ENCODE results near the gene FOXF1.

FOXF1 gene

DNA sequence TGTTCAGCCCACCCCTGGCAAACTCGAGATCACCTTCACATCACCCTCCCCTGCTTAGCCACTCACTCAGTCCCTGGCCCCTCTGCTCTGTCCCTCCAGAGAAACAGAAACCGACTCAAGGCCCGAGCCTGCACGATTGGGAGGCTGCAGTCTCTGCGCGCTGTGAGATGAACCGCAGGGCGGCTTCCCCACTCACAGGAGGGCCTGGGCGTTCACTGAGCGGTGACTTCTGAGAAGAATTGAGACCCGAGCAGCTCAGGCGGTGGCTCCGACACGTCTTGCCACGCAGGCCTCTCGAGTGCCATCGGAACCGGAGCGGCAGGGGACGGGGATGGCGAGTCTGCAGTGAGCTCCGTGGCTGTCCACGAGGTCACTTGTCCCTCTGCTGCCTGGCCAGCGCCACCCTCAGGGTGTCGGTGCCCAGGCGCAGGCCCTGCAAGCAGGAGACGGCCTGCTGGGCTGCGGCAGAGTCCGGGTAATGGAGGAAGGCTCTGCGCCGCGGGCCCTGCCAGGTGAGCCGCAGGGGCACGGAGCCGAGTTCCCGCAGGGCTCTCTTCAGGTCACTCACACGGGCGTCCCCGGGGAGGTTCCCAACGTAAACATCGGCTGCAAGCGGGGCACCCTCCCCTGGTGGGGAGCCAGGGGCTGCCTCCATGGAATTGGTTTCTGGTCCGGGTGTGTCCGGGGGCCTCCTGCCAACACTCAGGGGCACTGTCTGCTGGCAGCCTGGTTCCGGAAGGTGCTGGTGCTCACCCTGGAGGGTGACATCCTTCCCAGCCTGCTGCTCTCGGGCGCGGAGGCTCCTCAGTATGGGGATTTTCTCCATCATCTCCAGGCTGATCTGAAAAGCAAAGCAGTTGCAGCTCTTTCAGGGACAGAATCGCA is 21.6 kb downstream of the FOXF1 start:
- no peak for DNase-seq (ENCODE audit: extremely low read depth in 1 of 2, low read depth in 1 of 2)

GRCh38 chr16:86532526-86532815 is 22.1 kb downstream of the FOXF1 start:
- no peak for DNase-seq (ENCODE audit: extremely low read depth in 1 of 2, low read depth in 1 of 2)

GRCh38 chr16:86533076-86533475 is 22.7 kb downstream of the FOXF1 start:
- DNase-seq (ENCODE audit: extremely low read depth in 1 of 2, low read depth in 1 of 2): no peak

- no peak for DNase-seq (ENCODE audit: extremely low read depth in 1 of 2, low read depth in 1 of 2)
These were observed 23.5 kb downstream of the FOXF1 start for GRCh38 chr16:86533767-86534351.

DNA sequence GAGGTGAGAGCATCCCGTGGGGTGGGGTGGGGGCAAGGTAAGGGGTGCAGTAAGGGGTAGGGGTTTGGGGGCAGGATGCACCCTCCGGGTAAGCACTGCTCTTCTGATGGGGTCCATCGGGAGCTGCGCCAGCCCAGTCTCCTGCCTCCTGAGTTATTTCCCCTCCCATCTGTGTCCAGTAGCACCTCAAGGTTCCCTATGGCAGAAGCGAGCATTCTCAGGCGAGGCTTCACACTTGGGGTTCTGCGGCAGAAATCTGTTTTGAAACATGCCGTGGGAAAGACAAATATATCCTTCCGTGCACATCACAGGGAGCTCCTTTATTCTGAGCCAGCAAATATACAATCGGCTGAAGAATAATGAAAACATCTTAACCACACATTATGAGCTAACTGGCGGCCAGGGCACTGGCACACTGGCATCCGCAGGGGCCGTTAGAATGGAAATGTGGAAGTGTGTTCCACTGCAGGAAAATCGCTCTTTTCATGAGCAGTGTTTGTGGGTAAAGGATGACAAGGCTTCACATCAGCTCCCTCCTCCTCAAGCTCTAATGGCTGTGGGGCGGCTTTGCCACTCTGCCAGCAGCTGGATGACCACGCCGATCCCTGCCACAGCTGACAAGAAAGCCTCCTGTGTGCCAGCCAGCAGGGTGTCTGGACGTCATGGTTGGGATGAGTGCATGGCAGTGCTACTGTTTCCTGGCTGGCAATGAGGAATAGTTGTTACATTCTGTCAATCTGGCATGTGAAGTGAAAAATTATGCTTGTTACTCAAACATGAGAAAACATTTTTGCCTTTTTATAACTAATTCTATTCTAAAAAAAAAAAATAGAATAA is 24.7 kb downstream of the FOXF1 start:
- no peak for DNase-seq (ENCODE audit: extremely low read depth in 1 of 2, low read depth in 1 of 2)

DNA sequence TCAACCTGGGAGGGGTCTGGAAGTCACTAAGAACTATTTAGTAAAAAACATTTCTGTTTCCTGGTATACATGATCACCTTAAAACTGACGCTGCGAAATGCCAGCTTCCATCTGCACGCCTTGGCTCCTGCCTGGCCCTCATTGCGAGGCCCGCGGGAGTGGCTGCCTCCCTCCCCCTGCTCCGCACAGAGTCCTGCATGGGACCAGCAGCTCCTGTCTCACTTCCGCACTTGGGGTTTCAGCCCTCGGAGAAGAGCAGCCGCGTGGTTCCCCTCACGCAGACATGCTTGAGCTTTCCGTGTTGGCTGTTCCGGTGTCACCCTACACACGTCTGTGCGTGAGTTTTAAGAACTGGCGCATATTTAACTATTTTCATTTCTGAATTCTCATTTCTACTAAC is 26.3 kb downstream of the FOXF1 start:
- DNase-seq (ENCODE audit: extremely low read depth in 1 of 2, low read depth in 1 of 2): no peak

- no peak for DNase-seq (ENCODE audit: extremely low read depth in 1 of 2, low read depth in 1 of 2)
These were observed 27.2 kb downstream of the FOXF1 start for GRCh38 chr16:86537486-86537885.

- no peak for DNase-seq (ENCODE audit: extremely low read depth in 1 of 2, low read depth in 1 of 2)
These were observed 28.0 kb downstream of the FOXF1 start for GRCh38 chr16:86538196-86538780.

DNA sequence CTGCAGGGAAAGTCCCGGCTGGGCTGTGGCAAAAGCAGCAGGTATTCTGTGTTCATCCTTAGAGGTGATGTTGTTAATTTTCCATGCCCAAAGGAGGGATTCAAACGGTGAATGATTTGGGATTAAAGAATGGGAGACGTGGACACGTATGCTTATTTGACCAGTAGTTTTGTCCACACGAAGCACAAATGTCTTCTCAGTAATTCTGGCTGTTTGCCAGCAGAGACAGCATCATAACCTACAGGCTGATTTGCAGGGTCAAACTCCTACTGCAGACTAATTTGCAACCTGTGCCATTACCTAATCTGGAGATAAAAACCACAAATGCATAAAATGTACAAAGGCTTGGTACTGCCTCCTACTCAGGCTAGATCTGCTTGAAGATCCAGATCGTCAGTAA is 30.6 kb downstream of the FOXF1 start:
- DNase-seq (ENCODE audit: extremely low read depth in 1 of 2, low read depth in 1 of 2): no peak

DNA sequence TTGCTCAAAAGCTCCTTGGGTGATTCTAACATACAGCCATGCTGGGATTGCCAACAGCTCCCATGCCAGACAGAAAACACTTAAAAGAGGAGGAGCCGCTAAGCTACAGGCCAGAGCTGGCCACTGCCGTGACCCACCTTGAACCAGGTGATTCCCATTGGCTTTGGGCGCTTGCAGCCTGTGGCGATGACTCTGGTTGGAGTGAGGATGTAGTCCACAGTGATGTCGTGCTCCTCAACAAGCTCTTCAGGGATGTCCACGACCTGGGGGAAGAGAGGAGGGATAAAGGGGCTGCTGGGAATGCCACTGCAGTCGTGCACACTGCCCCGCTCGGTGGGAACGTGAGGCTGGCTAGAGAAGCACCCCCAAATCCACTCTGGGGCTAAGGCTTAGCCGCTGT is 31.2 kb downstream of the FOXF1 start:
- DNase-seq (ENCODE audit: extremely low read depth in 1 of 2, low read depth in 1 of 2): no peak

- no peak for DNase-seq (ENCODE audit: extremely low read depth in 1 of 2, low read depth in 1 of 2)
These were observed 32.7 kb downstream of the FOXF1 start for GRCh38 chr16:86542756-86543750.

DNA sequence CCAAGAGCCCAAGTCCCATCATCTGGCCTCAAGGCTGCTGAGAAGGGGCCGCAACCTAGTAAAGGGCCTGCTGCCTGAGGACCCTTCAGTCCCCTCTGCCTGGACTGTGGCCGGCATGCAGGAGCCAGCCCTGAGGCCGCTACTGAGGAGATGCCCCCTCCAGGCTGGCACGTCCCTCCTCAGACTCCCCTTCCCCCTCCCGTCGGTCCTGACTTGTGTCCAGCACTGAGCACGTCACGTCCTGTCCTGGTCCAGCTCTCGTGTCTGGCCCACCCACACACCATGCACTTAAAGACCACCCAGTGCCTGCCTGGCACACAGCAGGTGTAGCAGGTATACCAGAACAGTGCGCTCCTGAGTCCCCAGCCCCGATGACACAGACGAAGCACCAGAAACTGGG is 35.2 kb downstream of the FOXF1 start:
- no peak for DNase-seq (ENCODE audit: extremely low read depth in 1 of 2, low read depth in 1 of 2)

GRCh38 chr16:86545954-86546637 is 35.8 kb downstream of the FOXF1 start:
- DNase-seq (ENCODE audit: extremely low read depth in 1 of 2, low read depth in 1 of 2): no peak

DNA sequence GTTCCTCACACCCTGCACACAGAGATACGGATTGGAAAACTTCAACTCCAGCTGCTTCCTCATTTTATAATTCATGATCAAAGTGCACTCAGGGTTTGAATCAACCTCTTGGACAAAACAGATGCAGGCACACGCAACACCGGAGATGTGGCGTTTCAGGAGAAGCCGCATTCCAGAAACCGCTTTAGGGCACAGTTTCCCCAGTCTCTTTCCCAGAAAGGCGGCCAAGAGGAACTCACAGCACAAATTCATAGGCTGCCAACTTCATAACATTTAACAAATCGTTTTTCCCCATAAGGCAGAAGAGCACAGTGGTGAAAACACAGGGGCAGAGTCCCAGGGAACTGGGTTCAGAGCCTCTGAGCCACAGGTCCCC is 36.3 kb downstream of the FOXF1 start:
- no peak for DNase-seq (ENCODE audit: extremely low read depth in 1 of 2, low read depth in 1 of 2)

DNA sequence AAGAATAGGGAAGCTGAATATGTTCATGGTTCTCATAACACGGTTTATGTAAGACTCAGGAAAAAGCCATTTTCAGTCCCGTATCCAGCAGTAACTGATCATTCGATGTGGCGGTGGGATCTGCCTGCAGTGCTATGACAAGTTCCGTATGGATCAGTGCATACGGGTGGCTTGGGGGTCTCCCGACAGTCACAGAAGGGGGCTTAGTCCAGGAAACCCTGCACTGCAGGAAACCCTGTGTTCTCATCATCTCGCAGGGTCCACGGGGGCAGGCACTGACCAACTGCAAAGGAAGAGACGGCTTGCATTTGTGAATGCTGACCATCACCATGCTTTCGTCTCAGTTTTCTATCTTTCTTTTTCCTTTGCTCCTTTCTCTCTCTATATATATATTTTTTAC is 37.0 kb downstream of the FOXF1 start:
- DNase-seq (ENCODE audit: extremely low read depth in 1 of 2, low read depth in 1 of 2): no peak

DNA sequence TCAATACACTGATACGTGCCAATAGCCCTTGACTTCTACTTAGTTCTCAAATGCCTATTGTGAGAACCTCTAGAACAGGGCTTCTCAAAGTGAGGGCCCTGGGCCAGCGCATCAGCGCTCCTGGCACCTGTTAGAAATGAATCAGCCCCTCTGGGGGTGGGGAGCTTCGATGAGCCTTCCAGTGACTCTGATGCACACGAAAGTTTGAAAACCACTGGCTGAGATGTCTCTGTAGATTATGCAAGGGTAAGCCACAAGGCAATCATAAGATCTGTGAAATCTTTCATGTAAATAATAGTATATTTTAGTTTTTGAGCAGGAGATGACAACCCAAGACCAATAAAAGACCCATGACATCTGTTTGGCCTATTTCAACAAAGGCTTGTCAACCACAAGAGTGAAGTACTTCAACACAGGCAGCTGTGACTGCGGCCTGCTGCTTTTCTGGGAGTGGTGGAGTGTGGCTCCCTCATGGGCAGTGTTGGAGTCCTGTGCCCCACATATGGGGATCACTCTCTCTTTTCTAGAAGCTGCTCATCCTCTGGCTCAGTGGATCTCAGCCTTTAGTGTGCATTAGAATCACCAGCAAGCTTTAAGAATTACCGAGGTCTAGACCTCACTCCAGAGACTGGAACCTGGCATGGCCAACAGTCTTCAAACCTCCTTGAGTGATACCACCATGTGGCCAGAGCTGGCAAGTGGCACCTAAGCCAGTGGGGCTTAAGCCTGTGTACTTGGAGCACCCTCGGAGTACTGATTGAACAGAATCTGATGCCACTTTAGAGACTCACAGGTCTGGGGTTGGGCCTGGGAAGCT is 39.0 kb downstream of the FOXF1 start:
- DNase-seq (ENCODE audit: extremely low read depth in 1 of 2, low read depth in 1 of 2): peak in 1 of 2 donors; percentile 53

DNA sequence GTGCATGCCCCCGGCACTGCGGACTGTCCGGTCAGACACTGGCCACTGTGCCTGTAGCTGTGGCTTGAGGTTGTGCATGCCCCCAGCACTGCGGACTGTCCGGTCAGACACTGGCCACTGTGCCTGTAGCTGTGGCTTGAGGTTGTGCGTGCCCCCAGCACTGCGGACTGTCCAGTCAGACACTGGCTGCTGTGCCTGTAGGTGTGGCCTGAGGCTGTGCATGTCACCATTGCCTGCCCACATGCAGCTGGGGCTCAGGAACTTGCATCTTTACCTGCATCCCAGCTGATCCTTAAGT is 39.5 kb downstream of the FOXF1 start:
- no peak for DNase-seq (ENCODE audit: extremely low read depth in 1 of 2, low read depth in 1 of 2)

GRCh38 chr16:86550281-86550680 is 40.0 kb downstream of the FOXF1 start:
- no peak for DNase-seq (ENCODE audit: extremely low read depth in 1 of 2, low read depth in 1 of 2)

DNA sequence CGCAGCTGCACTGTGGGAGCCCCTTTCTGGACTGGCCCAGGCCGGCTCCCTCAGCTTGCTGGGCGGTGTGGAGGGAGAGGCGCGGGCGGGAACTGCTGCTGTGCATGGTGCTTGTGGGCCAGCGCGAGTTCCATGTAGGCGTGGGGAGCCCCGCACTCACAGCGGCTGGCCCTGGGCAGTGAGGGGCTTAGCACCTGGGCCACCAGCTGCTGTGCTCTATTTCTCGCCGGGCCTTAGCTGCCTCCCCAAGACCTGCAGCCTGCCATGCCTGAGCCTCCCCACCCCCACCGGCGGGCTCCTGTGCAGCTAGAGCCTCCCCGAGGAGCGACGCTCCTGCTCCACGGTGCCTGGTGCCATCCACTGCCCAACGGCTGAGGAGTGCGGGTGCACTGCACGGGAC is 43.0 kb downstream of the FOXF1 start:
- no peak for DNase-seq (ENCODE audit: extremely low read depth in 1 of 2, low read depth in 1 of 2)
